Liver (tissue), 9 donors: ENCODE measurements around the gene ST7. TPM values are rescaled to one million over a fixed set of nuclear protein-coding genes. Genes with fewer than 3 reads are reported as not detected.

Experiments
- DNase-seq: peaks from one replicate; pipeline ENCODE4 v3.0.0-alpha.2; 2017; ENCODE audit warnings: low spot score
- H3K27ac ChIP-seq, 2 donors: one replicate each; pipeline ENCODE4 v1.7.0; 2013; ENCODE audit warnings: inconsistent platforms in 2 of 2, low read length in 2 of 2, control low read depth in 1 of 2, low read depth in 1 of 2, mild to moderate bottlenecking in 1 of 2
- H3K27me3 ChIP-seq, 4 donors: one replicate each; pipeline versions ENCODE4 v1.6.1 to v1.7.0; 2013; ENCODE audit warnings: low read length in 3 of 4, inconsistent platforms in 1 of 4, mild to moderate bottlenecking in 1 of 4, moderate library complexity in 1 of 4; ENCODE audit not compliant: control insufficient read depth in 4 of 4, insufficient read depth in 4 of 4
- H3K36me3 ChIP-seq, 4 donors: one replicate each; pipeline versions ENCODE4 v1.6.1 to v1.7.0; 2013; ENCODE audit warnings: low read length in 3 of 4, mild to moderate bottlenecking in 3 of 4, low read depth in 1 of 4, moderate library complexity in 1 of 4; ENCODE audit not compliant: control insufficient read depth in 4 of 4, insufficient read depth in 3 of 4
- H3K4me1 ChIP-seq, 4 donors: one replicate each; pipeline versions ENCODE4 v1.6.1 to v1.7.0; 2013; ENCODE audit warnings: low read length in 3 of 4, mild to moderate bottlenecking in 3 of 4, moderate library complexity in 1 of 4; ENCODE audit not compliant: control insufficient read depth in 4 of 4, insufficient read depth in 4 of 4
- H3K4me3 ChIP-seq, 3 donors: one replicate each; pipeline versions ENCODE4 v1.6.1 to v1.7.0; 2013; ENCODE audit warnings: low read length in 3 of 3, control low read depth in 1 of 3, low read depth in 1 of 3, mild to moderate bottlenecking in 1 of 3
- H3K9ac ChIP-seq, 2 donors: one replicate each; pipeline ENCODE4 v1.7.0; 2013; ENCODE audit warnings: low read length in 2 of 2, mild to moderate bottlenecking in 2 of 2, moderate library complexity in 2 of 2, control low read depth in 1 of 2, low read depth in 1 of 2
- H3K9me3 ChIP-seq, 4 donors: one replicate each; pipeline versions ENCODE4 v1.6.1 to v1.7.0; 2013; ENCODE audit warnings: low read length in 3 of 4; ENCODE audit not compliant: control insufficient read depth in 4 of 4
- EGR1 ChIP-seq, 2 donors: IDR thresholded peaks; 2 replicates each; pipeline ENCODE4 v1.6.1; 2016 to 2018; ENCODE audit warnings: antibody characterized with exemption in 2 of 2, low read depth in 2 of 2
- FOXA1 ChIP-seq: IDR thresholded peaks from 2 replicates; pipeline ENCODE4 v1.6.1; 2016; ENCODE audit warnings: antibody characterized with exemption
- FOXA2 ChIP-seq: IDR thresholded peaks from 2 replicates; pipeline ENCODE4 v1.6.1; 2016; ENCODE audit warnings: antibody characterized with exemption
- GABPA ChIP-seq, 2 donors: IDR thresholded peaks in 1 of 2; conservative IDR thresholded peaks in 1 of 2; 2 replicates each; pipeline ENCODE4 v1.6.1; 2016; ENCODE audit warnings: antibody characterized with exemption in 2 of 2, mild to moderate bottlenecking in 1 of 2, moderate library complexity in 1 of 2
- HNF4A ChIP-seq, 2 donors: conservative IDR thresholded peaks; 2 replicates each; pipeline ENCODE4 v1.6.1; 2016; ENCODE audit warnings: antibody characterized with exemption in 2 of 2, mild to moderate bottlenecking in 2 of 2
- JUND ChIP-seq, 2 donors: IDR thresholded peaks; 2 replicates each; pipeline ENCODE4 v1.6.1; 2016; ENCODE audit warnings: antibody characterized with exemption in 2 of 2
- NR2F2 ChIP-seq: IDR thresholded peaks from 2 replicates; pipeline ENCODE4 v1.6.1; 2016; ENCODE audit warnings: antibody characterized with exemption
- RAD21 ChIP-seq, 2 donors: IDR thresholded peaks; 2 replicates each; pipeline ENCODE4 v1.6.1; 2016; ENCODE audit warnings: antibody characterized with exemption in 2 of 2, mild to moderate bottlenecking in 2 of 2
- REST ChIP-seq: IDR thresholded peaks from 2 replicates; pipeline ENCODE4 v1.6.1; 2016; ENCODE audit warnings: antibody characterized with exemption, mild to moderate bottlenecking
- RXRA ChIP-seq, 2 donors: IDR thresholded peaks; 2 replicates each; pipeline ENCODE4 v1.6.1; 2017 to 2018; ENCODE audit warnings: antibody characterized with exemption in 2 of 2, mild to moderate bottlenecking in 1 of 2
- SP1 ChIP-seq: IDR thresholded peaks from 2 replicates; pipeline ENCODE4 v1.6.1; 2018; ENCODE audit warnings: antibody characterized with exemption, mild to moderate bottlenecking
- TAF1 ChIP-seq: conservative IDR thresholded peaks from 2 replicates; pipeline ENCODE4 v1.6.1; 2016; ENCODE audit warnings: antibody characterized with exemption, mild to moderate bottlenecking
- YY1 ChIP-seq: IDR thresholded peaks from 2 replicates; pipeline ENCODE4 v1.6.1; 2016; ENCODE audit warnings: antibody characterized with exemption, mild to moderate bottlenecking
- whole genome bisulfite sequencing: extraction: QIAGEN DNeasy Blood & Tissue Kit; methylation state at CpG from one replicate; pipeline ENCODE4 v1.1.7; 2013; 5-methylcytosine and 5-hydroxymethylcytosine counted together
- polyA plus RNA-seq, 2 donors: library from polyadenylated mRNA; stranded (reverse) in 1 of 2; unstranded in 1 of 2; fragments of 200-250 nt in 1 of 2; fragments of >200 nt in 1 of 2; fragmentation: Nextera tagmentation in 1 of 2; extraction: Ambion mirVana in 1 of 2; gene quantifications; one replicate each; pipeline versions ENCODE4 v1.2.1 to v1.2.3, GENCODE V29; 2013 to 2015
- total RNA-seq, 2 donors: library from RNA; depleted of rRNA; stranded (reverse); fragments of >200 nt; gene quantifications; one replicate each; pipeline ENCODE4 v1.2.3, GENCODE V29; 2014
- TF ChIP-seq, protein P1 (sequence below): IDR thresholded peaks from 2 replicates; pipeline ENCODE4 v1.6.1; 2016; ENCODE audit warnings: antibody characterized with exemption
- TF ChIP-seq, protein P2 (sequence below): IDR thresholded peaks from 2 replicates; pipeline ENCODE4 v1.6.1; 2016; ENCODE audit warnings: antibody characterized with exemption
- TF ChIP-seq, protein P3 (sequence below): IDR thresholded peaks from 2 replicates; pipeline ENCODE4 v1.6.1; 2016; ENCODE audit warnings: antibody characterized with exemption
- TF ChIP-seq, protein P4 (sequence below): fragments of 150-350 bp; IDR thresholded peaks from 2 replicates; pipeline ENCODE4 v1.5.1; 2017; ENCODE audit warnings: improper control_type of control experiment, low read depth, low read length; ENCODE audit not compliant: missing input control
- donor health status: healthy.
- donor health status: healthy.
- donor health status: healthy.
- donor health status: healthy.
- donor health status: healthy.

The ST7 gene
- total and polyA plus RNA-seq, 4 donors, result 13.5 to 30.7 (median 22.6) TPM

GRCh38 chr7:117129521-117129955, 176.2 kb downstream of the ST7 start:
- Histone ChIP-seq H3K4me3 (no peak overlapping the region), H3K36me3 (peaks cover 0 to 7% (median 1%) of the 10 kb centered on the region in 4 donors), H3K27ac (no peak overlapping the region), H3K9me3 (no peaks in the 10 kb centered on the region), H3K27me3 (no peaks in the 10 kb centered on the region), H3K4me1 (peaks cover 0 to 4% (median 2%) of the 10 kb centered on the region in 4 donors), H3K9ac (no peak overlapping the region)
- WGBS, result 67% methylated on average over 5 of the region's 5 CpGs
- no peak for DNase-seq
- no peak for TF ChIP-seq GABPA (IDR thresholded peaks at IDR 0.05 in 1 of 2, conservative IDR thresholded peaks at IDR 0.05 in 1 of 2)
- peak; percentile 18 for TF ChIP-seq REST
- TF ChIP-seq RXRA (IDR thresholded peaks at IDR 0.05), result peak; percentile 38 to 55
- peak; percentile 83 for TF ChIP-seq NR2F2
- TF ChIP-seq SP1, result peak; percentile 41
- TF ChIP-seq JUND (IDR thresholded peaks at IDR 0.05), result no peak
- no peak for TF ChIP-seq RAD21 (IDR thresholded peaks at IDR 0.05)

- no peak overlapping the region for H3K9ac ChIP-seq
- H3K27ac ChIP-seq, result no peak overlapping the region
- WGBS, result 98% methylated on average over 5 of the region's 5 CpGs
- H3K4me1 ChIP-seq, result no peaks in the 10 kb centered on the region
- peaks cover 0 to 7% (median 1%) of the 10 kb centered on the region in 4 donors for H3K36me3 ChIP-seq
- no peaks in the 10 kb centered on the region for H3K9me3 ChIP-seq
- no peak for TF ChIP-seq JUND (IDR thresholded peaks at IDR 0.05)
- TF ChIP-seq, protein P1, sequence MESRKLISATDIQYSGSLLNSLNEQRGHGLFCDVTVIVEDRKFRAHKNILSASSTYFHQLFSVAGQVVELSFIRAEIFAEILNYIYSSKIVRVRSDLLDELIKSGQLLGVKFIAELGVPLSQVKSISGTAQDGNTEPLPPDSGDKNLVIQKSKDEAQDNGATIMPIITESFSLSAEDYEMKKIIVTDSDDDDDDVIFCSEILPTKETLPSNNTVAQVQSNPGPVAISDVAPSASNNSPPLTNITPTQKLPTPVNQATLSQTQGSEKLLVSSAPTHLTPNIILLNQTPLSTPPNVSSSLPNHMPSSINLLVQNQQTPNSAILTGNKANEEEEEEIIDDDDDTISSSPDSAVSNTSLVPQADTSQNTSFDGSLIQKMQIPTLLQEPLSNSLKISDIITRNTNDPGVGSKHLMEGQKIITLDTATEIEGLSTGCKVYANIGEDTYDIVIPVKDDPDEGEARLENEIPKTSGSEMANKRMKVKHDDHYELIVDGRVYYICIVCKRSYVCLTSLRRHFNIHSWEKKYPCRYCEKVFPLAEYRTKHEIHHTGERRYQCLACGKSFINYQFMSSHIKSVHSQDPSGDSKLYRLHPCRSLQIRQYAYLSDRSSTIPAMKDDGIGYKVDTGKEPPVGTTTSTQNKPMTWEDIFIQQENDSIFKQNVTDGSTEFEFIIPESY, result no peak
- TF ChIP-seq FOXA1, result no peak
- TF ChIP-seq, protein P2, sequence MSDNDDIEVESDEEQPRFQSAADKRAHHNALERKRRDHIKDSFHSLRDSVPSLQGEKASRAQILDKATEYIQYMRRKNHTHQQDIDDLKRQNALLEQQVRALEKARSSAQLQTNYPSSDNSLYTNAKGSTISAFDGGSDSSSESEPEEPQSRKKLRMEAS, result no peak
- no peak for TF ChIP-seq REST
- no peak for TF ChIP-seq NR2F2
- TF ChIP-seq, protein P3, sequence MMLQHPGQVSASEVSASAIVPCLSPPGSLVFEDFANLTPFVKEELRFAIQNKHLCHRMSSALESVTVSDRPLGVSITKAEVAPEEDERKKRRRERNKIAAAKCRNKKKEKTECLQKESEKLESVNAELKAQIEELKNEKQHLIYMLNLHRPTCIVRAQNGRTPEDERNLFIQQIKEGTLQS, result no peak
- TF ChIP-seq, protein P4, sequence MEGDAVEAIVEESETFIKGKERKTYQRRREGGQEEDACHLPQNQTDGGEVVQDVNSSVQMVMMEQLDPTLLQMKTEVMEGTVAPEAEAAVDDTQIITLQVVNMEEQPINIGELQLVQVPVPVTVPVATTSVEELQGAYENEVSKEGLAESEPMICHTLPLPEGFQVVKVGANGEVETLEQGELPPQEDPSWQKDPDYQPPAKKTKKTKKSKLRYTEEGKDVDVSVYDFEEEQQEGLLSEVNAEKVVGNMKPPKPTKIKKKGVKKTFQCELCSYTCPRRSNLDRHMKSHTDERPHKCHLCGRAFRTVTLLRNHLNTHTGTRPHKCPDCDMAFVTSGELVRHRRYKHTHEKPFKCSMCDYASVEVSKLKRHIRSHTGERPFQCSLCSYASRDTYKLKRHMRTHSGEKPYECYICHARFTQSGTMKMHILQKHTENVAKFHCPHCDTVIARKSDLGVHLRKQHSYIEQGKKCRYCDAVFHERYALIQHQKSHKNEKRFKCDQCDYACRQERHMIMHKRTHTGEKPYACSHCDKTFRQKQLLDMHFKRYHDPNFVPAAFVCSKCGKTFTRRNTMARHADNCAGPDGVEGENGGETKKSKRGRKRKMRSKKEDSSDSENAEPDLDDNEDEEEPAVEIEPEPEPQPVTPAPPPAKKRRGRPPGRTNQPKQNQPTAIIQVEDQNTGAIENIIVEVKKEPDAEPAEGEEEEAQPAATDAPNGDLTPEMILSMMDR, result no peak
- no peak for TF ChIP-seq HNF4A (conservative IDR thresholded peaks at IDR 0.05)
- no peak for TF ChIP-seq FOXA2
- no peak for TF ChIP-seq SP1
- TF ChIP-seq RAD21 (IDR thresholded peaks at IDR 0.05), result no peak
- TF ChIP-seq EGR1 (IDR thresholded peaks at IDR 0.05; ENCODE audit: low read depth in 2 of 2), result no peak
- no peak for TF ChIP-seq TAF1
- TF ChIP-seq YY1, result no peak
- TF ChIP-seq RXRA (IDR thresholded peaks at IDR 0.05), result no peak
- no peak overlapping the region for H3K4me3 ChIP-seq
- no peaks in the 10 kb centered on the region for H3K27me3 ChIP-seq
- DNase-seq, result no peak
Observed at GRCh38 chr7:117130262-117130661, 177.0 kb downstream of the ST7 start.
